HEK293 (cell line): ENCODE results near the gene HAUS8.

ENCODE experiments used
- CTCF ChIA-PET: fragments of 350-600 bp; formaldehyde crosslinking; extraction: SDS; loops from one replicate; lab custom pipeline; 2021; ENCODE audit warnings: antibody characterized with exemption; lab: Yijun Ruan, JAX
- POLR2A ChIA-PET: fragments of 300-600 bp; formaldehyde crosslinking; extraction: SDS; loops from one replicate; lab custom pipeline; 2020; ENCODE audit warnings: antibody characterized with exemption, inconsistent platforms; lab: Yijun Ruan, JAX
- H3K27ac ChIP-seq: fragments of 200-500 bp; sonication (Bioruptor generic); 2 replicates; pipeline ENCODE4 v1.5.1; 2014; ENCODE audit warnings: low read depth, low read length, control low read depth, inconsistent platforms; ENCODE audit errors: extremely low read depth
- H3K36me3 ChIP-seq, 2 experiments: fragments of 200-500 bp in 1 of 2; sonication (Bioruptor generic) in 1 of 2; 1 replicate in 1 of 2; 2 replicates in 1 of 2; pipeline ENCODE4 v1.5.1; 2014 to 2017; ENCODE audit warnings: inconsistent platforms in 2 of 2, low read length in 2 of 2; ENCODE audit not compliant: control insufficient read depth in 2 of 2, insufficient read depth in 1 of 2
- H3K4me1 ChIP-seq: fragments of 200-500 bp; sonication (Bioruptor generic); 2 replicates; pipeline ENCODE4 v1.5.1; 2014; ENCODE audit warnings: mild to moderate bottlenecking, low read length, inconsistent platforms; ENCODE audit not compliant: control insufficient read depth, insufficient read depth
- H3K4me3 ChIP-seq: 2 replicates; pipeline ENCODE4 v1.5.1; 2011; ENCODE audit warnings: low read depth, mild to moderate bottlenecking, control low read depth, low read length, moderate library complexity
- H3K9me3 ChIP-seq: fragments of 200-500 bp; sonication (Bioruptor generic); 2 replicates; pipeline ENCODE4 v1.5.1; 2014; ENCODE audit warnings: low read depth, low read length, inconsistent platforms; ENCODE audit not compliant: control insufficient read depth, insufficient read depth
- IKZF3 ChIP-seq: fragments of 450-650 bp; IDR thresholded peaks from 2 replicates; pipeline ENCODE4 v1.5.0; 2018; ENCODE audit warnings: missing biosample characterization, mild to moderate bottlenecking, missing genetic modification characterization, moderate library complexity
- KLF7 ChIP-seq: fragments of 450-650 bp; formaldehyde crosslinking; IDR thresholded peaks from 2 replicates; pipeline ENCODE4 v1.5.1; 2016; ENCODE audit warnings: missing biosample characterization, missing genetic modification characterization, borderline replicate concordance
- KLF9 ChIP-seq: fragments of 450-650 bp; formaldehyde crosslinking; IDR thresholded peaks from 2 replicates; pipeline ENCODE4 v1.5.1; 2016; ENCODE audit warnings: missing biosample characterization, missing genetic modification characterization, low read depth
- PRDM2 ChIP-seq: fragments of 450-650 bp; formaldehyde crosslinking; IDR thresholded peaks from 2 replicates; pipeline ENCODE4 v1.5.1; 2016; ENCODE audit warnings: missing biosample characterization, missing genetic modification characterization, borderline replicate concordance
- SP2 ChIP-seq: fragments of 450-650 bp; formaldehyde crosslinking; IDR thresholded peaks from 2 replicates; pipeline ENCODE4 v1.5.1; 2016; ENCODE audit warnings: missing biosample characterization, missing genetic modification characterization
- ZEB2 ChIP-seq: fragments of 450-650 bp; formaldehyde crosslinking; IDR thresholded peaks from 2 replicates; pipeline ENCODE4 v1.5.1; 2016; ENCODE audit warnings: missing biosample characterization, missing genetic modification characterization
- ZIC2 ChIP-seq: fragments of 450-650 bp; formaldehyde crosslinking; IDR thresholded peaks from 2 replicates; pipeline ENCODE4 v1.5.1; 2016; ENCODE audit warnings: missing biosample characterization, missing genetic modification characterization
- ZNF133 ChIP-seq: fragments of 450-650 bp; formaldehyde crosslinking; IDR thresholded peaks from 2 replicates; pipeline ENCODE4 v1.5.1; 2016; ENCODE audit warnings: missing biosample characterization, missing genetic modification characterization
- ZNF266 ChIP-seq: fragments of 450-650 bp; formaldehyde crosslinking; IDR thresholded peaks from 2 replicates; pipeline ENCODE4 v1.5.1; 2016; ENCODE audit warnings: missing biosample characterization, missing genetic modification characterization, low read depth
- ZNF394 ChIP-seq: fragments of 450-650 bp; formaldehyde crosslinking; IDR thresholded peaks from 2 replicates; pipeline ENCODE4 v1.5.1; 2016; ENCODE audit warnings: missing biosample characterization, missing genetic modification characterization, mild to moderate bottlenecking, moderate library complexity, borderline replicate concordance
- ZNF449 ChIP-seq: fragments of 450-650 bp; formaldehyde crosslinking; IDR thresholded peaks from 2 replicates; pipeline ENCODE4 v1.5.1; 2017; ENCODE audit warnings: missing biosample characterization, mild to moderate bottlenecking, missing genetic modification characterization, moderate library complexity
- ZNF518A ChIP-seq: fragments of 450-650 bp; formaldehyde crosslinking; conservative IDR thresholded peaks from 2 replicates; pipeline ENCODE4 v1.5.1; 2016; ENCODE audit warnings: low read depth, missing biosample characterization, missing genetic modification characterization
- ZNF529 ChIP-seq: fragments of 450-650 bp; formaldehyde crosslinking; IDR thresholded peaks from 2 replicates; pipeline ENCODE4 v1.5.1; 2017; ENCODE audit warnings: missing genetic modification characterization, missing biosample characterization; ENCODE audit not compliant: insufficient replicate concordance
- ZNF560 ChIP-seq: fragments of 450-650 bp; formaldehyde crosslinking; IDR thresholded peaks from 2 replicates; pipeline ENCODE4 v1.5.1; 2017; ENCODE audit warnings: missing biosample characterization, missing genetic modification characterization, borderline replicate concordance
- ZNF596 ChIP-seq: fragments of 450-650 bp; IDR thresholded peaks from 2 replicates; pipeline ENCODE4 v1.5.0; 2018; ENCODE audit warnings: missing biosample characterization, mild to moderate bottlenecking, missing genetic modification characterization, moderate library complexity
- ZNF600 ChIP-seq: fragments of 450-650 bp; formaldehyde crosslinking; IDR thresholded peaks from 2 replicates; pipeline ENCODE4 v1.5.1; 2016; ENCODE audit warnings: missing biosample characterization, missing genetic modification characterization
- ZNF677 ChIP-seq: fragments of 450-650 bp; IDR thresholded peaks from 2 replicates; pipeline ENCODE4 v1.5.0; 2018; ENCODE audit warnings: missing biosample characterization, mild to moderate bottlenecking, missing genetic modification characterization, moderate library complexity
- ZNF76 ChIP-seq: fragments of 450-650 bp; formaldehyde crosslinking; IDR thresholded peaks from 2 replicates; pipeline ENCODE4; 2016; ENCODE audit warnings: low read depth, missing biosample characterization, missing genetic modification characterization, borderline replicate concordance

The HAUS8 gene

GRCh38 chr19:17076543-17076991, 1.3 kb upstream of the HAUS8 start:
- H3K4me3 ChIP-seq: peak overlapping the region; percentile 96
- peaks cover 8% of the 10 kb centered on the region for H3K4me1 ChIP-seq
- H3K36me3 ChIP-seq: peaks cover 11 to 21% of the 10 kb centered on the region in 2 experiments; a peak in 2 of 3 replicates
- CTCF ChIA-PET: interaction anchor here (0.6 to 1.3 kb wide), 3 partner anchors 11 to 191 kb away, joined by 3 to 6 read pairs (median 3); partner anchors contain the start of gene BABAM1
- H3K9me3 ChIP-seq: no peaks in the 10 kb centered on the region
- TF ChIP-seq IKZF3 (tag by site-specific recombination) (0 out of 2 replicates have a peak, but pooled peaks have one; percentile 11), ZNF76 (tag by site-specific recombination) (peak; percentile 67; the same call in 1 of the 2 replicates), ZNF133 (tag by site-specific recombination) (no peak)
- TF ChIP-seq, all 188 proteins: peak for 2
- POLR2A ChIA-PET: interaction anchor here (0.6 to 2.3 kb wide), 6 partner anchors 9 to 229 kb away, joined by 3 to 9 read pairs (median 4); partner anchors contain the start of genes MRPL34, OCEL1 and USE1
- no peak overlapping the region for H3K27ac ChIP-seq

- Histone ChIP-seq H3K27ac (peak overlapping the region; percentile 68; the same call in 1 of the 2 replicates), H3K4me3 (peak overlapping the region; percentile 96), H3K9me3 (no peaks in the 10 kb centered on the region), H3K36me3 (peaks cover 12 to 26% of the 10 kb centered on the region in 2 experiments; a peak in 2 of 3 replicates), H3K4me1 (peaks cover 8% of the 10 kb centered on the region)
- ChIA-PET CTCF (interaction anchor here (0.5 to 1.3 kb wide), 3 partner anchors 44 to 191 kb away, joined by 3 to 6 read pairs (median 4); partner anchors contain the start of gene BABAM1), POLR2A (interaction anchor here (0.5 to 2.3 kb wide), 10 partner anchors 9 to 816 kb away, joined by 3 to 9 read pairs (median 5); partner anchors contain the start of genes MRPL34, OCEL1 and USE1)
- TF ChIP-seq ZIC2 (tag by site-specific recombination) (peak; percentile 44; the same call in 1 of the 2 replicates), ZEB2 (tag by site-specific recombination) (no peak), SP2 (tag by site-specific recombination) (peak; percentile 76), KLF9 (tag by site-specific recombination) (peak; percentile 6), ZNF394 (tag by site-specific recombination) (no peak), ZNF560 (tag by site-specific recombination) (no peak), ZNF518A (tag by site-specific recombination) (no peak), PRDM2 (tag by site-specific recombination) (no peak), KLF7 (tag by site-specific recombination) (0 out of 2 replicates have a peak, but pooled peaks have one; percentile 10), ZNF76 (tag by site-specific recombination) (no peak), ZNF677 (tag by site-specific recombination) (no peak), ZNF266 (tag by site-specific recombination) (no peak), ZNF449 (tag by site-specific recombination) (no peak), ZNF596 (no peak), ZNF600 (tag by site-specific recombination) (peak; percentile 68; the same call in 1 of the 2 replicates), ZNF529 (tag by site-specific recombination) (no peak)
These were observed 751 bp upstream of the HAUS8 start for GRCh38 chr19:17075864-17076542.
